Measurements from ENCODE around the gene ABCC1. TPM values are rescaled to one million over a fixed set of nuclear protein-coding genes. Genes with fewer than 3 reads are reported as not detected.

The ABCC1 gene
- total and polyA plus RNA-seq, 2 of the 8 experiments (the other 6 are each of a cell fraction or from before 2014, with no cell fraction given) = 42.6 to 66.8 TPM

DNA sequence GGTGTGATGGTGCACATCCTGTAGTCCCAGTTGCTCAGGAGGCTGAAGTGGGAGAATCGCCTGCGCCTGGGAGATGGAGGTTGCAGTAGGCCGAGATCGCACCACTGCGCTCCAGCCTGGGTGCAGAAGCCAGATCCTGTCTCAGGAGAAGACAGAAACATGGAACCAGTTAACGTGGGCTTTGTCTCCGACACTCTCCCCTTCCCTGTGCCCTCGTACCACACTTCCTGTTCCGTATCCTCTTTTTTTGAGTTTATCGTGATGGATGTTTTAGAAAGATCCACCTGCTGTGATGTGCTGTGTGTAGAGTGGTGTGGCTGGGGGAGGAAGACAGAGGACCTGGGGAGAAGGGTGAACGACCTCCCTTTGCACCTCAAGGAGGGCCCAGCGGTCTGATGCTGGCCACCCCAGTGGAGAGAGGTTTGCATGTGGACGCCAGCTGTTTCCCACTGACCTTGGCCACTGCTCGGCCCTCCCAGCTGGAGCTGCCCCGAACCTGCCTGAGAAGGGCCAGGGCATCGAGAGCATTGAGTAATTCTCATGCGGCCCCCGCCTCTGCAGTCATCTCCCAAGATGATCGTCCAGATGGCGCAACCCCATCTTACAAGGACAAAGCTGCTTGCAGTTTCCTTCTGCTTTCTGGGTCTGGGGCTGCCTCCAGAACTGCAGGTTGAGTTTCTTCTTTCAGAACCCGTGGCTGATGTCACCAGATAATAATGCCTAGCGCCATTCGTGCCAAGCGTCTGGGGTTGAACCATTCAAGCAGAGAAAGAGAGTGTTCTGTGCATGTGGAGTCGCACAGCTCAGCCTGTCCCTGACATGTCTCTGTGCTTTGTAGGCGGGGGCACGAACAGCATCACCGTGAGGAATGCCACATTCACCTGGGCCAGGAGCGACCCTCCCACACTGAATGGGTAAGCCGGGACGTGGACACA, 126.3 kb downstream of the ABCC1 start:
- Histone ChIP-seq H4K91ac (replicated peaks; ENCODE audit: insufficient read length, low read length) (no peak overlapping the region), H3K56ac (replicated peaks; ENCODE audit: insufficient read length, low read depth, low read length) (no peak overlapping the region), H2BK15ac (ENCODE audit: low read length) (no peak overlapping the region), H3K4me2 (ENCODE audit: insufficient read depth in 1 of 2, low read depth in 2 of 2, low read length in 2 of 2) (no peak overlapping the region), H2BK20ac (ENCODE audit: low read length) (no peak overlapping the region), H4K20me1 (replicated peaks in 1 of 2; ENCODE audit: control insufficient read depth in 1 of 2, insufficient read depth in 2 of 2, low read length in 2 of 2) (peaks cover 2 to 6% of the 10 kb centered on the region in 2 experiments), H2AK5ac (ENCODE audit: low read depth, low read length) (peak overlapping the region; percentile 82; the same call in 1 of the 2 replicates), H3K18ac (ENCODE audit: extremely low read depth, low read length) (no peak overlapping the region; the same call in 1 of the 2 replicates), H2BK120ac (replicated peaks; ENCODE audit: low read depth, low read length) (no peak overlapping the region), H3K23ac (ENCODE audit: insufficient read length) (no peak overlapping the region), H3K23me2 (ENCODE audit: low read depth, low read length) (no peaks in the 10 kb centered on the region), H3K79me1 (ENCODE audit: low read depth, low read length) (no peaks in the 10 kb centered on the region; the same call in 1 of the 2 replicates), H3K9me3 (ENCODE audit: insufficient read depth in 2 of 2, low read depth in 1 of 2, low read length in 1 of 2) (no peaks in the 10 kb centered on the region), H3K36me3 (ENCODE audit: control insufficient read depth in 2 of 4, insufficient read depth in 4 of 4, low read length in 3 of 4) (peaks cover 18 to 48% (median 38%) of the 10 kb centered on the region in 4 experiments), H2BK5ac (ENCODE audit: low read depth, low read length) (peak overlapping the region; percentile 35), H3K4me1 (replicated peaks in 1 of 4; ENCODE audit: control insufficient read depth in 3 of 4, insufficient read depth in 4 of 4, low read length in 3 of 4) (peaks cover 0 to 4% (median 3%) of the 10 kb centered on the region in 4 experiments; a peak in 4 of 7 replicates), H2AFZ (ENCODE audit: low read length) (no peak overlapping the region), H4K8ac (ENCODE audit: extremely low read depth, insufficient read depth, low read length) (peak overlapping the region; percentile 53), H3K4ac (replicated peaks; ENCODE audit: insufficient read length, low read depth, low read length) (no peak overlapping the region), H3K14ac (ENCODE audit: insufficient read length) (no peak overlapping the region), H3K27ac (ENCODE audit: low read depth, low read length) (0 out of 2 replicates have a peak overlapping the region, but pooled peaks have one; percentile 47), H3K79me2 (ENCODE audit: control insufficient read depth in 1 of 2, insufficient read depth in 2 of 2, low read length in 2 of 2) (no peaks in the 10 kb centered on the region), H4K5ac (ENCODE audit: insufficient read length, low read depth, low read length) (no peak overlapping the region), H3K4me3 (ENCODE audit: extremely low read depth in 1 of 4, insufficient read depth in 2 of 4, low read depth in 3 of 4, low read length in 4 of 4) (no peak overlapping the region), H2BK12ac (ENCODE audit: low read depth, low read length) (0 out of 2 replicates have a peak overlapping the region, but pooled peaks have one; percentile 50), H3K9ac (replicated peaks in 1 of 4; ENCODE audit: extremely low read depth in 1 of 4, low read depth in 3 of 4, low read length in 3 of 4) (no peak overlapping the region), H3K27me3 (replicated peaks in 1 of 4; ENCODE audit: control insufficient read depth in 3 of 4, extremely low read depth in 1 of 4, insufficient read depth in 3 of 4, low read length in 3 of 4) (no peaks in the 10 kb centered on the region)
- no peak for FAIRE-seq
- ChIA-PET CTCF (ENCODE audit: partially characterized antibody) (interaction anchor here (0.9 to 1.1 kb wide), 2 partner anchors 13 to 182 kb away, joined by 3 to 6 read pairs; no protein-coding TSS in a partner anchor), POLR2A (ENCODE audit: partially characterized antibody) (interaction anchor here (1.3 to 1.4 kb wide), 2 partner anchors 8 to 82 kb away, joined by 3 read pairs; no protein-coding TSS in a partner anchor)
- 91% methylated on average over 31 of the region's 31 CpGs; no CpG with 5 or more reads in 1 of the 2 experiments for WGBS, 2 experiments (ENCODE audit: extremely low coverage in 1 of 2, insufficient coverage in 1 of 2, insufficient read length in 1 of 2, insufficient replicate concordance in 2 of 2, low coverage in 1 of 2, low lambda C conversion rate in 2 of 2, missing lambda C conversion rate in 1 of 2)
- TF ChIP-seq CREB1 (IDR thresholded peaks at IDR 0.05) (no peak), CTCF (IDR thresholded peaks at IDR 0.05; ENCODE audit: control extremely low read depth in 1 of 3, insufficient read depth in 1 of 3, low read depth in 1 of 3, low read length in 3 of 3) (no peak)
- no peak for DNase-seq (ENCODE audit: low read depth in 1 of 2, low spot score in 2 of 2)
